Measurements from ENCODE around the gene CD4.
"Not testable (repeated sequence)": the region's sequence is repeated elsewhere in the genome, so short reads cannot be mapped to it uniquely, and the experiment has no call there.

CD4 gene

DNA sequence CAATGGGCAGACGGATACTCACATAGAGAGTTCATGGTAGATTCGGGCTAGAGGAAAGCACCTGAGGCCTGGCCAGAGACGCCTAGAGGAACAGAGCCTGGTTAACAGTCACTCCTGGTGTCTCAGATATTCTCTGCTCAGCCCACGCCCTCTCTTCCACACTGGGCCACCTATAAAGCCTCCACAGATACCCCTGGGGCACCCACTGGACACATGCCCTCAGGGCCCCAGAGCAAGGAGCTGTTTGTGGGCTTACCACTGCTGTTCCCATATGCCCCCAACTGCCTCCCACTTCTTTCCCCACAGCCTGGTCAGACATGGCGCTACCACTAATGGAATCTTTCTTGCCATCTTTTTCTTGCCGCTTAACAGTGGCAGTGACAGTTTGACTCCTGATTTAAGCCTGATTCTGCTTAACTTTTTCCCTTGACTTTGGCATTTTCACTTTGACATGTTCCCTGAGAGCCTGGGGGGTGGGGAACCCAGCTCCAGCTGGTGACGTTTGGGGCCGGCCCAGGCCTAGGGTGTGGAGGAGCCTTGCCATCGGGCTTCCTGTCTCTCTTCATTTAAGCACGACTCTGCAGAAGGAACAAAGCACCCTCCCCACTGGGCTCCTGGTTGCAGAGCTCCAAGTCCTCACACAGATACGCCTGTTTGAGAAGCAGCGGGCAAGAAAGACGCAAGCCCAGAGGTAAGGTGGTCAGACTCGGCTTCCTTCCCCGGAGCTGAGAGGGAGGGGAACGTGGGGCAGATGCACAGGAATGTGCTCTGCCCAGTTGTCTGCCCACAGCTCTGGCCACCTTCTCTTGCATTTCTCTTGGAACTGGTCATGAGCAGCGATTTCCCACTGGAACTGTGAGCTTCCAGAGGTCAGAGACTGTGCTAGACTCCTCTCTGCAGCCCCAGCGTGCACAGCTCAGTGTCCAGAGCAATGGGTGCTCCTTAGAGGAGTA, at the start of gene CD4:
TSS of gene CD4 (plus strand) at position 557 of the 953 bp plus-strand sequence. CDS start 10,611 bp downstream, outside the sequence.
- TF ChIP-seq CTCF (IDR thresholded peaks at IDR 0.05; ENCODE audit: insufficient read depth, low read depth, low read length, missing control alignments): no peak
- DNase-seq (ENCODE audit: low read depth): no peak
- H3K4me3 ChIP-seq (ENCODE audit: low read depth, low read length): no peak within 1 kb of the TSS

- DNase-seq (ENCODE audit: low read depth); H3K4me3 ChIP-seq (ENCODE audit: low read depth, low read length): not testable (repeated sequence)
These were observed 47.2 kb upstream of the CD4 start for GRCh38 chr12:6742080-6742479.

DNA sequence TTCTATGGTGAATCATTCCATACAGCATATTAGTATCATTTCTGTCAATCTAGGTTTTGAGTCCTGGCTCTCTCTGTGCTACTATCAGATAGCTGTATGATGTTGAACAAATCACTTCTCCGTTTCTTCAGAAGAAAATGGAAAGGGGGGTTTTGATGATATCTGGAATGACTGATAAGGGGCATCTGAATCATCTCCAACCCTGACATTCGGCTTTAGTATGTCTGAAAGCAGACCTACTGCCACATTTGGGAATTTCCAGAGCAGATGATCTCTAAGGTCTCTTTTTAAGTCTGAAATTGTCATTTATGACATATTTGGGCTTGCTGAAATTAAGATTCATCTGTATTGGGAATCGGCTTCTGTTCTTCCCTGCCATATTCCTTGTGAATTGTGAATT, 46.5 kb upstream of the CD4 start:
- no peak for TF ChIP-seq CTCF (IDR thresholded peaks at IDR 0.05; ENCODE audit: insufficient read depth, low read depth, low read length, missing control alignments)
- no peak overlapping the region for H3K4me3 ChIP-seq (ENCODE audit: low read depth, low read length)
- no peak for DNase-seq (ENCODE audit: low read depth)

DNA sequence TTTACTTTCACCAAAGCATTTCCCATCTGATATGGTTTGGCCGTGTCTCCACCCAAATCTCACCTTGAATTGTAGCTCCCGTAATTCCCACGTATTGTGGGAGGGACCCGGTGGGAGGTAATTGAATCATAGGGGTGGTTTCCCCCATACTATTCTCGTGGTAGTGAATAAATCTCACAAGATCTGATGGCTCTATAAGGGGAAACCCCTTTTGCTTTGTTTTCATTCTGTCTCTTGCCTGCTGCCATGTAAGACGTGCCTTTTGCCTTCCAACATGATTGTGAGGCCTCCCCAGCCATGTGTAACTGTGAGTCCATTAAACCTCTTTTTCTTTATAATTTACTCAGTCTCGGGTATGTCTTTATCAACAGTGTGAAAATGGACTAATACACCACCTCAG, 46.0 kb upstream of the CD4 start:
- DNase-seq (ENCODE audit: low read depth): not testable (repeated sequence)

DNA sequence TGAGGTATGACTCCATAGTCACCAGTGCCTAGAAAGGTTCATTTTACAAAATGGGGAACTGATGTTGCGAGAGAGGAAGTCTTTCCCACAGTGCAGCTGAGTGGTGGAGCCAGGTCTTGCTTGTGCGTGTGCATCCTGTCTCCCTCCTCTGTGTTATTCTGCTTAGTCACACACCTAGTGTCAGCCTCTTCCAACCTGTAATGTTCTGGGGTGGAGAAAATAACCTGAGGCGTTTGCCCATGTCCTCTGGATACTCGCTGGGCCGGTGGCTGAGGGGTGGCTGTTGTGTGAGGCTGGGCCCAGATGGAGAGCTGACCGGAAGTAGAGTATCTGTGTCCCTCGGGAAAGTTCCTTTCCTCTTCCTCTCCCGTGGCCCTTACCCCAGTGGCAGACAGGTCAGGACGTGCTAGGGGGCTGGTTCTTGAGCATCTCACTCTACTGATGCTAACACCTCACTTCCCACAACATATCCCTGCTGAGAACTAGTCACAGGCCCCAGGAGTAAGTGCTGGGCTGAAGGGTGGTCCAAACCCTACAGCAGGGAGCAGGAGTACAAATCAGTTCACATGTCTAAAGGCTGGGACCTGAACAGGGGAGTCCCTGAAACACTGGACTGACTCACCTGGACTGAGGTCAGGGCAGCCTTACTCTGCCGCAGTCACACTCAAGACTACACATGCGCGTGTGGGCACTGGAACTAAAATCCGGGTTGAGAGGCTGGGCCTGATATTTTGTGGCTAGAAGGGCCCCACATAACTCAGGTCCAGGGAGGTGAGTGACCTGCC, 43.4 kb upstream of the CD4 start:
- H3K4me3 ChIP-seq (ENCODE audit: low read depth, low read length): no peak overlapping the region
- TF ChIP-seq CTCF (IDR thresholded peaks at IDR 0.05; ENCODE audit: insufficient read depth, low read depth, low read length, missing control alignments): no peak
- peak; percentile 55 for DNase-seq (ENCODE audit: low read depth)

More for the DNA sequence above, 46.0 kb upstream of the CD4 start:
- H3K4me3 ChIP-seq (ENCODE audit: low read depth, low read length): not testable (repeated sequence)

GRCh38 chr12:6747216-6747615, 42.1 kb upstream of the CD4 start:
- no peak for DNase-seq (ENCODE audit: low read depth)
- no peak overlapping the region for H3K4me3 ChIP-seq (ENCODE audit: low read depth, low read length)
- no peak for TF ChIP-seq CTCF (IDR thresholded peaks at IDR 0.05; ENCODE audit: insufficient read depth, low read depth, low read length, missing control alignments)

DNA sequence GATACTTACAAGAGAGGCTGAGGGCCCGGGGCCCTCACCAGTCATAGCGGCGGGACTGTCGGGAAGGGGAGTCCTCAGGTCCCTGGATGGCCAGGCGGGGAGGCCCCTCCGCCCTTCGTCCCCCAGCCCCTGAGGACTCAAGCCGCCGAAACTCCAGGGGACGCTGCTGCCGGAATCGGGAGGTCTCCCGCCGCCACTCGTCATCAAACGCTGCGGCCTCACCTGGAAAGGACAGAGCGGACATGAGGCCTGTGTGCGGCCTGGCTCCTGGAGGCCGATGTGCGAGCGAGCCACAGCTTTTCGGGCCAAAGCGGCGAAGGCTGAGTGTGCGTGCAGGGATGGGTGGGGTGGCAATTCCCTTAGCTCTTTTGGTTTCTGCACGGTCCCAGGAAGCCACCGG, 40.6 kb upstream of the CD4 start:
- no peak for DNase-seq (ENCODE audit: low read depth)
- H3K4me3 ChIP-seq (ENCODE audit: low read depth, low read length): no peak overlapping the region
- no peak for TF ChIP-seq CTCF (IDR thresholded peaks at IDR 0.05; ENCODE audit: insufficient read depth, low read depth, low read length, missing control alignments)
